NCI-H1105 treated with DMSO at 0.1 percent for 48 hours (cell line): ENCODE measurements around the gene CENPX.
"Not testable (repeated sequence)": the region's sequence is repeated elsewhere in the genome, so short reads cannot be mapped to it uniquely, and the experiment has no call there.

ENCODE experiments used
- DNase-seq: peaks from one replicate; lab custom pipeline; 2025; lab: John Stamatoyannopoulos, UW

CENPX gene

DNA sequence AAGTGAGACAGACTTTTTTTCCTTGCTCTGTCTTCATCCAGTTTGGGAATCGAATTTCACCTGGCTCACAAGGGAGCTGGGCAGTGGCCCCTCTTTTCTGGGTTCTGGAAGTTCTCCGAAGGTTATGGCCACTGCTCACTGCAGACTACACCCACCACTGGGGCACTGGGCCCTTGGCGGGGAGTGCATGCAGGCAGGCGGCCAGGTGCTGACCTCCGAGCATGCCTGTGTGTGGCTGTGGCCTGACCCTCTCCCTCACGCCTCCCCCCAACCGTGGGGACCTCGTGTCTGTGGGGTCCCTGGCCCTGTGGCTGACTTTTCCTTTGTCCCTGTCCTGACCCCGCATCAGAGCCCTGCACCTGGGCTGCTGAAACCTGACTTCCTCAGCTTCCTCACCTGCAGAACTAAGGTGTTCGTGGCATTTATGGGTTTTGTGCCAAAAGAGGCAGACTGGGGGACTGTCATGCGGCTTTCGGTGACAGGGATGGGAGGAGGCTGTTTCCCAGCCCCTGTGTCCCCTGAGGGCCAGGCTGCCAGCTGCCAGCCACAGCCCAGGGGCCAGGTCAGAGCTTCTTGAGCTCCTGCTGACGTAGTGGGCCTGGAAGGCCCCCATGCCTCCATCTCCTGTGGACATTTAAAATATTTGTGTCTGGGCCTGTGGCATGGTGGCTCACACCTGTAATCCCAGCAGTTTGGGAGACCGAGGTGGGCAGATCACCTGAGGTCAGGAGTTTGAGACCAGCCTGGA, 23.8 kb downstream of the CENPX start:
- DNase-seq = no peak

DNA sequence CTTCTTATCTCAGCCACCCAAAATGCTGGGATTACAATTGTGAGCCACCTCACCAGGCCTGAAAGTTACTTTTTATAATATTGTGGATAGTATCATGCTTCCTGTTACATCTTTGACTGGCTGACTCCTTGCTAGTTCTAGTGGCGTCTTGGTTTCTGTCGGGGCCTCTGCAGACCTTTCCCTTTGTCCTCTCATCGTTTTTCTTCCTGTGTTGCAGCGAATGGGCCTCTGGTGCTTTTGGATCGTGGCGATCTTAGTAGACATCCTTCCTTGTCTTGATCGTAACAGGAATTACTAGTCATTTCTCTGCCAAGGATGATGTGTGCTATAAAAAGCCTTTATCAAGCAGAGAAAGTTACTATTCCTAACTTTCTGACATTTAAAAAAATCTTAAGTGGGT, 24.5 kb downstream of the CENPX start:
- DNase-seq = no peak

DNA sequence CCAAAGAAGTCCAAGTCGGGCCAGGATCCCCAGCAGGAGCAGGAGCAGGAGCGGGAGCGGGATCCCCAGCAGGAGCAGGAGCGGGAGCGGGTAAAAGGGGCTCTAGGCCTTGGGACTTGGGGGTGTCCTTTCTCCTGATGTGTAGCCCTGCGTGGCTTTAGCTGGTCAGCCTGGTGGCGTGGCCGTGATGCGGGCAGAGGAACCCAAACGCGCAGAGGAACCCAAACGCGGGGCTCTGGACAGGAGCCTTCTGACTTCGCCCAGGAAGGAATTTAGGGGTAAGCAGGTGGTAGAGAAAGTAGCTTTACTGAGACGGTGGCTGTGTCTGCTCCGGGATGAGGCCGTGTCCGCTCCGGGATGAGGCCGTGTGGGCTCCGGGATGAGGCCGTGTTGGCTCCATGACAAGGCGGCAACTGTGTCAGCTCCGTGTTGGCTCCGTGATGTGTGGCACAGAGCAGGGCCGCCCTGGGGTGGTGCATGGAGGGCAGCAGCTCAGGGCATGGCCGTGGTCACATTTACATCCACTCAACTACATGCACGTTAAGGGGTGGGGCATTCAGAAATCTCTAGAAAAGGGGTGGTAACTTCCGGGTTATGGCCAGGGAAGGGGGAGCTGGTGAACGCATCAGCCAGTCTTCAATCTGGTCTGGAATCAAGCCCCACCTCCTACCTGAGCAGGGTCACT, 25.8 kb downstream of the CENPX start:
- DNase-seq = no peak

DNA sequence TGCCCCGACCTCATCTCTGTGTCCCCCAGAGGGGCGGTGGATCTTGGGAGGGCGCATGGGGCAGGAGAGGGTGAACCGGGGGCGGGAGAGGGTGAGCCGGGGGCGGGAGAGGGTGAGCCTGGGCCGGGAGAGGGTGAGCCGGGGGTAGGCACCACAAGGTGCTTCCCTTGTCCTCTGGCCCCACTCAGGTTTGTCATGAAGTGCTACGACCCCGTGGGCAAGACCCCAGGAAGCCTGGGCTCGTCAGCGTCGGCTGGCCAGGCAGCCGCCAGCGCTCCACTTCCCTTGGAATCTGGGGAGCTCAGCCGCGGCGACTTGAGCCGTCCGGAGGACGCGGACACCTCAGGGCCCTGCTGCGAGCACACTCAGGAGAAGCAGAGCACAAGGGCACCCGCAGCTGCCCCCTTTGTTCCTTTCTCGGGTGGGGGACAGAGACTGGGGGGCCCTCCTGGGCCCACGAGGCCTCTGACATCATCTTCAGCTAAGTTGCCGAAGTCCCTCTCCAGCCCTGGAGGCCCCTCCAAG, 26.4 kb downstream of the CENPX start:
- no peak for DNase-seq

DNA sequence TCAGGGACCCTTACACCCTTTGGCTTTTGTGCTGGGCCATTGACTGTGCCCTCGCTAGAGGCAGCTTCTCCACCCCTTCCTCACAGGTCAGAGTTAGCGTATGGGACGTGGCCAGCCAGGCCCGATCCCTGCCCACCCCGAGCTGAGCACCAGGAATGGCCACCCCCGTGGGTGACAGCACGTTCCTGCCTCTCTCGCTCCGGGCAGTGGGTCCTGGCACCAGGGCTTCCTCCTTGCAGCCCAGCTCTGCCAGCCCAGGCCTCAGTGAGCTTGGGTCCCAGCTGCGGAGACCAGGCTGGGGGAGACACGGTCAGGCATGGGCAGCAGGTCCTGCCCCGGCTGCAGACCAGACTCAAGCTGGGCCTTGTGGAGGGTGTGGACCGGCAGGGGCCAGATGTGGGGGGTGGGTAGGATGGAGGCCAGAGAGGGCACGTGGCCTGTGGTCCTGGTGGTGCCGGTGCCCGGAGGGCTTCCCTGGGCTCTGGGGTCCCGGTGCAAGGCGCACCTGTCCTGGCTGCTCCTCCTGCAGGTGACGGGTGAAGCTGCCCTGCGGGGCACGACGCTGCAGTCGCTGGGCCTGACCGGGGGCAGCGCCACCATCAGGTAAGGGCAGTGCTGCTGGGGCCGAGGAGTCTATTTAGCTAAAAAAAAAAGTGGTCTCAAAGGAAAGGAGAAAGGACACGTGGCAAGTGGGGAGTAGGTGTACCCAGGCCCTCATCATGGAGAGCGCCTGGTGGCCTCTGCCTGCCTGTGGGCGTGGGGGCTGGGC, 27.0 kb downstream of the CENPX start:
- DNase-seq = no peak

DNA sequence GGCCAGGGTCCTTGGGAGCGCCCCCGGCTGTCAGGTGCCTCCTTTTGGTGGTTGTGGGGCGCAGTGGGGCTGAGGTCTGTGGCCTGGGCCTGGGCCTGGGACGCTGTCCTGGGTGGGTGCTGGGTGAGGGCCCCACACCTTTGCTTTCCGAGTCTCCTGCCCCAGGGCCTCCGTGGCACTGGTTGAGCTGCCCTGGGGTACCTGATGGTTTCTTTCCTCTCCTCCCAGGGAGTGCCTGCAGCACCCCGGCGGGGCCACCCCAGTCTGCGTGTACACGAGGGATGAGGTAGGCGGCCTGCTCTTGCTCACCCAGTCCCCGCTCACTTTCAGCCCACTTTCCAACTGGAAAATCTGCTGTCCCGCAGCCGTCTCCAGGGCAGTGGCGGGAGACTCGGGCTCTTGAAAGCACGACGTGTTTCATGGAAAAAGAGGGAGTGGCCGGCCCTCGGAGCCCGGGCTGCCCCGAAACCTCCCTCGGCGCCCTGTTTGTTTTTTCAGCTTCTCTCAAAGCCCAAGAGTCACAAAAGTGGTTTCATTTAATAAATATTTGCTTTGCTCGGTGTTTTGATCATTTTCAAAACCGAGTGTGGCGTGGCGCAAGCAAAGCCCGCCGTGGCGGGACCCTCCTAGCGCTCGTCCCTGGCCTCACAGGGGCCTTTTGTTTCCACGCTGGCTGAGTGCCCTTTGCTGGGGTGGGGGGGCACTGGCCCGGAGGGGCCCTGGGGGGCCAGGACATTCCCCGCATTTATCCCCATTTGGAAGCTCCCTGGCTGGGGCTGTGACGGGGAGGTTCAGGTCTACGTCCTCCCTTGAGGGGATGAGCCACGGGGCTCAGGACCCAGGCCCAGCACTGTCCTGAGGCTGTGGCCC, 27.9 kb downstream of the CENPX start:
- DNase-seq = no peak

DNA sequence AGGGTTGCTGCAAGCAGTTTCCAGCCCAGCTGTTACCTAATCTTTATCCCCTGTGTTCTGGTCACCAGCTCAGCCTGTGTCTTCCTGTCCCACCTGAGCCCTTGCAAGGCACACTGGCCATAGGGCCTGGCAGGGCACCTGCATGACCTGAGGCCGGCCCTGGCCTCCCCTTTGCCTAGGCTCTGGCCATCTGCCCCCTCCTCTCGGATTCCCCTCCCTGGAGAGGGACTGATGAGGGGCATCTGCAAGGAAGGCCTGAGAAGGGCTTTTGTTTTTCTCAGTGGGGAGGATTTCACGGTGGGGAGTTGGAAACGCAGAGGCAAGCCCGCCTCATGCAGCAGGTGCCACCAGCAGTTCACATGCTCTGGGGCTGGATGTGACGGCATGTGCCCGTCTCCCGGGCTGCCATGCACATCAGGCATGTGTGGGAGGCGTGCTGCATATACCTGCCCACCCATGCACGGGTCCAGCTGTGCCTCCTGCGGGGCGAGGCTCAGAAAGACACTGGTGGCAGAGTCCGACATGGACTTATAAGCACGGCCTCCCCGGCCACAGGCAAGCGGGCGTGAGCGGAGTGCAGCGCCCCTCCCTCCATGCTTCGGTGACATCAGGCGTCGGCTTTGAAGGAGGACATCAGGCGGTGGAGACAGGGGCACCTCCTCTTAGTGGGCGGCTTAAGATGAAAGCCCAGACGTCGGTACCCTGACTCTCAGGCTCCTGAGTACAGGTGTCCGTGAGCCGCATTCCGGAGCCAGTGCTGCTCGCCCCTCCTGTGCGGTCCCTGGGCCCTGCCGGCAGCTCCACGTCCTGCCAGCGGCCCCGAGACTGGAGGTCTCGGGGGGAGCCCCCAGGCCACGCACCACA, 28.7 kb downstream of the CENPX start:
- DNase-seq = no peak

DNA sequence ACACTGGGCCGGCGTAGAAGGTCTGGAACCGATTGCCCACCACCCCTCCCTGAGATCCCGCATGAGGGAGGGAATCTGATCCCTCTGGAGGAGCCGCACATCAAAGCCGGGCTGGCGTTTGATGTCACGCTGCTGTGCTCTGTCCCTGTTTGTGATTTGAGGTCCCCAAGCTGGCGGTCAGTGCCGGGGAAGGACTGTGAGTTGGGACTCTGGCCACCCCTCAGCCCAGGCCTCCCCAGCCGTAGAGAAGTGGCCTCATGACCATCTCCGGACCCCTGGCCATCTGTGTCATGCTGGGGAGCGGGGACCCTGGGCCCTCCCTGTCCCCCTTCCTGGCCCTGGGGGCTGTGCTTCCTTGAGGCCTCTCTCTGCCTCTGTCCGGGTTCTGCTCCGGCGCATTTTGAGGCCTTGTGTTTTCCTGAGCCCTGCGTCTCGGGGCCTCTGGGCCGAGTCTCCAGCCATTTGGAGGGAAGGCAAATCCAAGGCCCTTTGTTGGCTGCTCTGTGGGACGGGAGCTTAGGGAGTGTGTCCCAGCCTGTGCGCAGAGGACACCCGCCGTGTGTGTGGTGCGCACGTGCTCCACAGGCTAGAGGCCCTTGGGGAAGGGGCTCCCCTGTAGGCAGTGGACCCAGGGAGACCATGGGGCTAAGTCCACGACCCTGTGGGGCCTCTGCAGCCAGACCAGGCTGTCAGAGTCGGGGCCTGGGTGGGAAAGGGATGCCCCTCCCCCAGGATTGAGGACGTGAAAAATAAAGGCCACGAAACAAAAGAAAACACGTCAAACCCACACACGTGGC, 30.2 kb downstream of the CENPX start:
- no peak for DNase-seq

DNA sequence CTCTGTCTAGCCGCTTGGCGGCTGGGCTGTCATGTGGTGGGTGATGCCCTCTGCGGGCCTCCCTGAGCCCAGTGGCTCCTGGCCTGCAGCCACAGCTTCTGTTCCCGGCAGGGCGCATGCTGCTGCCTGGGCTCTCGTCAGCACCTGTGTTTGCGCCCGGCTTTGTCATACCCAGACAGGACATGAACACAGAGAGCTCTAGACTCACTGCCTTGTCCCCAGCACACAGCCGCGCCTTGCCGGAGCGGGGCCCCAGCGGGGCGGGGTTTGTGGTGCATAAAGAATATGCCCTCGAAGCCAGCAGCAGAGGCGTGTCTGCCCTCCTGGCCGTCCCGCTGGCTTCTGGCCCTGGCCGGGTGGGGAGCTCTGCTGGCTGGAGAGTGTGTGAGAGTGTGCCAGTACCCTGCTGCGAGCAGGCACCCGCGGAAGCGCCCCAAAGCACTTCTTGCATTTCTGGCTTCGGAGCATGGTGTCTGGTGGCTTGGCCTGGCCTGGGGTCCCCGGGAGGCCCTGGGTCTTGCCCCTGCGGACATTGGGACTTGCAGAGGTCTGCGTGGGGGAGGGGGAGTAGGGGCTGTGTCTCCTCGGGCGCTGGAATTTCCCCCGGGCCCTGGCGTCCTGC, 30.9 kb downstream of the CENPX start:
- no peak for DNase-seq

DNA sequence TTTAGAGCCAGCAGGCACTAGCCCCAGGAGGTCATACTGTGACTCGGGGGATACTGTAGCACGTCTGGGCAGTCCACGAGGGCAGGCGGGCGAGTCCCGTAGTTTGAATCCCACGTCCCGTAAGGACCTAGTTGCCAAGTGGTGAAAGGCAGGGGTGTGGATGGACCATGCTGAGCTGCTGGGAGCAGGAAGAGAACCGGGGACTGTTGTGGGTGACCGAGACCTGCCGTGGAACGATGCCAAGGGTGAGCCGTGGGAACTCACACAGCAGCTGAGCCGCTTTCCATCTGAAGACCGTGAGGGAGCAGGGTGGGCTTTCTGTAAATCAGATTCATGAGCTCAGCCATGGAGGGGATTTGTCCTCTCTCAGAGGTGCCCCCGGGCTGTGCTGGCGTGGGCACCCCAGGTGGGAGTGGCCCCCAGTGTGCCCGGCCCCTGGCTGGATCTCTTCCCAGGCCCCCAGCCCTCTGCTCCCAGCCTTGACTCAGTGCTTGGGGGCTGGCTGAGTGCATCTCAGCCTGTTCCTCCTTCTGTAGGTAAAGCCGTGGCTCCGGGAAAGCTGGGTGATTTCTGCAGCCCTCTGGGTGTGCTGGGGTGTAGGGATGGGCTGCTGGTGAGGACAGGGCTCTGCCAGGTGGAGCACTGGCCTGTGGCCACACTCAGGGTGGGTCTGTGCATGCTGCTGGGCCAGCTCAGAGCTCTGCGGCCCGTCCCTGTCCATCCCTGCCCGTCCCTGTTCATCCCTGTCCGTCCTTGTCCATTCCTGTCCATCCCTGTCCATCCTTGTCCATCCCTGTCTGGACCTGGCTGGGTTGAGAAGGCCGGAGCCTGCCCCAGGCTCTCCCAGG, 31.6 kb downstream of the CENPX start:
- no peak for DNase-seq

DNA sequence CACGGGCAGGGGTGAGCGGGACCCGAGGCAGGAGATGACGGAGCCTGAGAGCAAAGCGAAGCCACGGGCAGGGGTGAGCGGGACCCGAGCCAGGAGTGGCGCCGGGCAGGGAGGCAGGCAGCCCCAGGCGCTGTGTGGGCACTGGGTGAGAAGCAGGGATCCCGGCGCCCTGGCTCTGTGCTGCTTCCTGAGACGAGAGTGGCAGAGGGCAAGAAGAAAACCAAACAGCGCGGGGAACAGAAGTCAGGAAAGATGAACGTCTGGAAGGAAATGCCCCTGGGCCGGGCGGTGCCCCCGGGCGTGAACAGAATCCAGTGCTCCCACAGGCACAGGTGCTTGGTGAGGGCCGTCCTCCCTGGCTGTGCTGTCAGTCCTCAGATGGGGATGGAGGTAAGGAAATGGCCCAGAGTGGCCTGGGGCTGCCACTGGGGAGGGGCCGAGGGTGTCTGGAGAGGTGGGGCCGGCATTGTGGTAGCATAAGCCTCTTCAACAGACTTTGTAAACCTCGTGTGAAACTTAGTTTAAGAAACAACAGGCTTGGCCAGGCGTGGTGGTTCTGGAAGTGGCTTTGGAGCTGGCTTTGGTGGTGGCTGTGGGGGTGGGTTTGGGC, 35.4 kb downstream of the CENPX start:
- DNase-seq = no peak

DNA sequence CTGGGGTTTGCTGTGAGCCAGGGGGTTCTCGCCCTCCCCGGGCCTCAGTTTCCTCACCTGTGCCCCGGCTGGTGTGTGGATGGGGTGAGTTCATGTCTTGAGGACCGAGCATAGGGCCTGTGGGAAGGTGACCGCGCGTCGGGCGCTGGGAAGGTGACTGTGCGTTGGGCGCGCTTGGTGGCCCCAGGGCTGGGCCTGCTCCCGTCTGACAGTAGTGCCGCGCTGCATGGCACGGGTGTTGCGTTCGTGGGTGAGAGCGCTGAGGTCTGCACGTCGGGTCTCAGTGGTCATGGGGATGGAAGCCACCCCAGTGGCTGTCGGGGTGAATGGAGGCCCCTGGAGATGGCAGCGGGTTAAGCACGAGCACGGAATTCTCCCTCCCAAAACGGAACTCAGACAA, 36.1 kb downstream of the CENPX start:
- no peak for DNase-seq

DNA sequence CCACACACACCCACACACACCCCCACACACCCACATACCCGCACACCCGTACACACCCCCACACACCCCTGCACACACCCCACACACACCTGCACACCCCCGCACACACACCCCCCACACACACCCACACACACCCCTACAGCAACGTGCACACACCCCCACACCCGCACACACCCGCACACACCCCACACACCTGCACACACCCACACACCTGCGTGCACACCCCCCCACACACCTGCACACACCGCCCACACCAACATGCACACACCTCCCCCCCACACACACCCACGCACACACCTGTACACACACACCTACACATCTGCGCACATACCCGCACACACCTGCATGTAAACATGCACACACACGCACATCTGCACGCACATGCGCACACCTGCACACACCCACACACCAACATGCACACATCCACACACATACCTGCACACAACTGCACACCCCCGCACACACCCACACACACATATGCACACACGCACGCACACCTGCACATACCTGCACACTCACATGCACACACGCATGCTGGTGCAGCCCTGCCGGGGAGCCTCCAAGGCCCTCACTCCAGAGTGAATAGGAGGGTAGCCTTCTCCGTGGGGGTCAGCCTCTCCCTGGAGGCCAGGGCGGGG, 37.8 kb downstream of the CENPX start:
- no peak for DNase-seq

DNA sequence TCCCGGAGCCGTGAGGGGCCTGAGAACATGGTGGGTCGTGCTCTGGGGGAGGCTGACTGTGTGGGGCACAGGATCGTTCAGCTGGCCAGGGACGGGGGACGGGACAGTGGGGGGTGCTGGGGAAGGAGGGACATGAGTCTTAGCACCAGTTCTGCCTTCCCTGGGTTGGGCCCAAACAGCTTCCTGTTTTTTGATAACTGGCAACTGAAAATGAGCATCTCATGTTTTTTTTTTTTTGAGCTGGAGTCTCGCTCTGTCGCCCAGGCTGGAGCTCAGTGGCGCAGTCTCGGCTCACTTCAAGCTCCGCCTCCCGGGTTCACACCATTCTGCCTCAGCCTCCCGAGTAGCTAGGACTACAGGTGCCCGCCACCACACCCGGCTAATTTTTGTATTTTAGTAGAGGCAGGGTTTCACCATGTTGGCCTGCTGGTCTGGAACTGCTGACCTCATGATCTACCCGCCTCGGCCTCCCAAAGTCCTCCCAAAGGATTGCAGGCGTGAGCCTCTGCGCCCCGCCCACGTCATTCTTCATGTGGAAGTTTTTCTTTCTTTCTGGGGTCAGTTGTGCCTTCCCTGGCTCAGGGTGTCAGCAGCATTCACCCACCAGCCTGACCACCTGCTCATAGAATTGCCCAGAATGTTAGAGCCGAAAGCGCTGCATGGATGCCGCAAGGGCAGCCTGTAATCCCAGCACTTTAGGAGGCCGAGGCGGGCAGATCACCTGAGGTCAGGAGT, 38.9 kb downstream of the CENPX start:
- DNase-seq = no peak

DNA sequence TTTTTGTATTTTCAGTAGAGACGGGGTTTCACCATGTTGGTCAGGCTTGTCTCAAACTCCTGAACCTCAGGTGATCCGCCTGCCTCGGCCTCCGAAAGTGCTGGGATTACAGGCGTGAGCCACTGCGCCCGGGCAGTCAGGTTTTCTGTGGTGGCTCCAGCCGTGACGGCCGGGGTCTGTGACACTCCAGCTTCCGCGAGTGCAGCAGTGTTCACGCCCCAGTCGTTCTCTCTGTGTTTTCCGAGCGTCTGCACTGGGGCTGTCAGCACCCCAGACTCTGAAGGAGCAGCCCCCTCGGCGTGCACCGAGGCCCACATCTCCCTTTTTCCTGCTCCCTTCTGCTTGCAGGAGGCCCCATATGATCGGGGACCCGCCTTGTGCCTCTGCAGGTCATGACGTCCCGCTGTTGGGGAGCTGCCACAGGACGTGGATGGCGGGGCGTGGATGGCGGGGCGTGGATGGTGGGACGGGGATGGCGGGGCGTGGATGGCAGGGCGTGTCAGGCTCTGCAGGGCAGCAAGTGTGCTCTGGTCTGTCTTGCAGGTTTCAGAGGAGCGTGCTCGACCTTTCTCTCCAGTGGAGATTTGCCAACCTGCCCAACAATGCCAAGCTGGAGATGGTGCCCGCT, 39.6 kb downstream of the CENPX start:
- DNase-seq = no peak

DNA sequence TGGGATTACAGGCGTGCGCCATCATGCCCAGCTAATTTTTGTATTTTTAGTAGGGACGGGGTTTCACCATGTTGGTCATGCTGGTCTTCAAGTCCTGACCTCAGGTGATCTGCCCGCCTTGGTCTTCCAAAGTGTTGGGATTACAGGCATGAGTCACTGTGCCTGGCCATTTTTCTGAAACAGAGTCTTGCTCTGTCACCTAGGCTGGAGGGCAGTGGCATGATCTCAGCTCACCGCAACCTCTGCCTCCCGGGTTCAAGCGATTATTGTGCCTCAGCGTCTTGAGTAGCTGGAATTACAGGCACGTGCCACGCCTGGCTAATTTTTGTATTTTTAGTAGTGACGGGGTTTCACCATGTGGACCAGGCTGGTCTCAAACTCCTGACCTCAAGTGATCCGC, 41.2 kb downstream of the CENPX start:
- not testable (repeated sequence) for DNase-seq
